GM12801 (cell line): ENCODE measurements around the gene PDK3.

Experiments used
- CTCF ChIP-seq: IDR thresholded peaks from one replicate; pipeline ENCODE4 v1.5.1; 2011; ENCODE audit warnings: control low read depth; ENCODE audit not compliant: insufficient read length; ENCODE audit errors: extremely low read depth

PDK3 gene

GRCh38 chrX:24482823-24483415 lies 17.8 kb downstream of the PDK3 start:
- TF ChIP-seq CTCF = no peak

GRCh38 chrX:24483596-24483995 lies 18.5 kb downstream of the PDK3 start:
- no peak for TF ChIP-seq CTCF

DNA sequence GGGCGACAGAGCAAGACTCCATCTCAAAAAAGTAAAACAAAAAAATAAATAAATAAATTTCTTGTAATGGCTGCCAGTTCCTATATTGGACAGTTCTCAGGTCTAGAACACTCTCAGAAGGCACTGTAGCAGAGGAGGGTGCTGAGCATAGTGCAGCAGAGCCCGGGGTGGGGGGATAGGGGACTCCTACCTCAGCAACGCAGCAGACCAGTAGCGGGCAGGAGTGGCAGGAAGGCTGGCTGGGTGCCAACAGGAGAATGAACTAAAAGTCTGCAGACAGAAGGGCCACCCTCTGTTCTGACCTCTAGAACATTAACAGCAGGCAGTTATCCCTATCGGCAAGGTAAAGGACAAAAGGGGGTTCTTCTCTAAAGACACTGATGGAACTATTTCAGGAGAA lies 20.2 kb downstream of the PDK3 start:
- TF ChIP-seq CTCF = no peak

DNA sequence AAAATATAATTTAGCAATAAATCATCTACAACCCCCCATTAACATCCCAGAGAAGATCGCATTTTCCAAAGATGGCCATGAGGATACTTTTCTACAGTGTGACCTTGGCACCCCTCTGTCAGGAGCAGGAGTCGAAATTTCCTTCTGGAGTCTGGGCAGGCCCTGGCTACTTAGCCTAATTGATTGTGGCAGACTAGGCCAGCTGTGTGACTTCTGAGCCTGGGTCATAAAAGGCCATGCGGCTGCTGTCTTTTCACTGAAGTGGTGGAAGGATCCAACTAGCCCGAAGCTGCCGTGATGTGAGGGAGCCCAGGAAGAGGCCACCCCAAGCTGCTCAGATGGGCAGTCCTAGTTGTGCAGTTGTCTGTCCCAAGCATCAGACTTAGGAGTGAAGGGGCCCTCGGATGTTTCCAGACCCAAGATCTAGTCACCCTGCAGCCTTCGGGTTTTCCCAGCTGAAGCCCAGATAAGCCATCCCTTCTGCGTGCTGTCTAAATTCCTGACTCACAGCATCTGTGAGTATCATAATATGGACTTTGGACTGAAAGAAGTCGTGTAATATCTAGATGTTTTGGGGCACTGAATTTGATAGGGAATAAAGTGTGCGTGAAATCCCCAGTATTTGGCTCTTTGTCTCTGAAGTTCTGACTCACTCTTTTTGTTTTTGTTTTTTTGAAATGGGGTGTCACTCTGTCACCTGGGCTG lies 21.0 kb downstream of the PDK3 start:
- TF ChIP-seq CTCF = no peak

- no peak for TF ChIP-seq CTCF
These were observed 22.5 kb downstream of the PDK3 start for GRCh38 chrX:24487571-24487970.

DNA sequence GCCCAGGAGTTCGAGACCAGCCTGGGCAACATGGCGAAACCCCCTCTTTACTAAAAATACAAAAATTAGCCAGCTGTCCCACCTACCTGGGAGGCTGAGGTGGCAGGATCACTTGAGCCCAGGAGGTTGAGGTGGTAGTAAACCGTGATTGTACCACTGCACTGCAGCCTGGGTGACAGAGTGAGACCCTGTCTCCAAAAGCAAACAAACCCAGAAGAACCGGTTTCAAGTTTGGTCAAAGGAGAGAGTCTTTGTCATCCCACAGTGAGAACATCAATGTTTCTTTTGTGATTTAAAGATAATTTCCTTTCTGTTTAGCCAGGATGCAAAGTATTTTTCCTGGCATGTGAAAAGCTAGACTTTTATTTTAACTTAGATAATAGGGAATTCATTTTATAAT lies 26.7 kb downstream of the PDK3 start:
- TF ChIP-seq CTCF = no peak

DNA sequence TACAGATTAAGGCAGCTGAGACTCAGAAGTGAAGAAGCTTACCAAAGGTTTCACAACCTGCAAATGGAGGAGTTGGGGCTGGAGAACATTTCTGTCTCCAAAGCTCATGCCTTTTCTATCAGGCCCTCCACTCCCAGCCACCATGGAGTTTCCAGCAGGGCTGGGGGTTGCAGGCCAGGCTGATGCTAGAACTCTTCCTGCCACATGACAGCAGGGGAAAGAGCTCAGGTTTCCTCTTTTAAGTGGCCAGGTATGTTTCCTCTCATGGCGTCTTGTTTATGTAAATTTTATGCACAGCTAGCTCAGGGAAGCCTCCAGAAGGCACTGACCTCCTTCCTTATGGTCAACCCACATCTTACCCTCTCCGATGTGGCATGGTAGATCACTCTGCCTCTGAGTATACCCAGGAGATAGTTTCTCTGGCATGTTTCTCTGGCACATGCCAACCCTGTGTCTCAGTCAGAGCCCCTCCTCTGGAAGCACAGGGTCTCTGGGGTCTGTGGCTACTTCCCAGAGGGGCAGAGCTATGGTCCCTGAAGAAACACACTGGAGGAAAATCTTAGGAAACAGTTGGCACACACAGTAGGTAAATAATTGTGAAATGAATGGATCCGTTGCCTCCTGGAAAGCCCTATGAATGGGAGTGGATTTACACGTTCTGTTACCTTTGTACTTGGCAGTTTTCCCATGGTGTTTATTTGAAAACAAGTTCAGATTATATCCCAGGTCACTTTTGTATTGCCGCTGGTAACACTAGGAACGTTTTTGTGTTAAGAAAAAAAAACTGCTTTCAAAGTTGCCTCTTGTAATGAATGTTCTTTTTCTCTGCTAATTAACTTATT lies 28.9 kb downstream of the PDK3 start:
- no peak for TF ChIP-seq CTCF
